Cardiac fibroblast (primary cell): ENCODE measurements around the gene NFATC1.

Experiments
- DNase-seq, 2 donors: peaks; one replicate each; pipeline versions ENCODE4 v3.0.0 to v3.0.0-alpha.2; 2010; ENCODE audit warnings: low read depth in 2 of 2
- H3K4me3 ChIP-seq, 2 donors: replicated peaks in 1 of 2; 1 replicate in 1 of 2; 2 replicates in 1 of 2; pipeline ENCODE4 v1.5.1; 2011; ENCODE audit warnings: low read depth in 2 of 2, low read length in 2 of 2, mild to moderate bottlenecking in 2 of 2, moderate library complexity in 1 of 2
- CTCF ChIP-seq: IDR thresholded peaks from one replicate; pipeline ENCODE4 v1.5.1; 2011; ENCODE audit warnings: low read depth, mild to moderate bottlenecking, low read length, inconsistent platforms

The NFATC1 gene

GRCh38 chr18:79403723-79404566 lies 8.2 kb downstream of the NFATC1 start:
- DNase-seq: no peak
- no peak overlapping the region for H3K4me3 ChIP-seq

GRCh38 chr18:79404567-79404910 lies 8.8 kb downstream of the NFATC1 start:
- no peak for DNase-seq
- no peak for TF ChIP-seq CTCF
- no peak overlapping the region for H3K4me3 ChIP-seq

More at GRCh38 chr18:79403723-79404566, 8.2 kb downstream of the NFATC1 start:
- TF ChIP-seq CTCF: no peak

- no peak for DNase-seq
- no peak for TF ChIP-seq CTCF
- H3K4me3 ChIP-seq: no peak overlapping the region
Observed at GRCh38 chr18:79405019-79405780, 9.5 kb downstream of the NFATC1 start.

GRCh38 chr18:79405781-79406575 lies 10.2 kb downstream of the NFATC1 start:
- no peak for TF ChIP-seq CTCF
- no peak overlapping the region for H3K4me3 ChIP-seq
- DNase-seq: no peak

- no peak for DNase-seq
- no peak overlapping the region for H3K4me3 ChIP-seq
- no peak for TF ChIP-seq CTCF
Observed at GRCh38 chr18:79406708-79407107, 11.0 kb downstream of the NFATC1 start.

GRCh38 chr18:79409313-79409712 lies 13.6 kb downstream of the NFATC1 start:
- H3K4me3 ChIP-seq: no peak overlapping the region
- no peak for TF ChIP-seq CTCF
- DNase-seq: no peak
